PC-9 (cell line): ENCODE measurements around the gene TMUB1.

Experiments
- EZH2 ChIP-seq: fragments of 200-600 bp; sonication (generic); IDR thresholded peaks from 2 replicates; pipeline ENCODE4 v1.8.0; 2017; ENCODE audit warnings: antibody characterized with exemption, low read depth
- TF ChIP-seq, protein P1 (sequence below): fragments of 200-600 bp; sonication (generic); conservative IDR thresholded peaks from 2 replicates; pipeline ENCODE4 v1.6.1; 2017; ENCODE audit warnings: mixed run types, antibody characterized with exemption, mild to moderate bottlenecking, moderate library complexity

GRCh38 chr7:151081170-151082101 lies 1.9 kb downstream of the TMUB1 start:
- TF ChIP-seq, protein P1, sequence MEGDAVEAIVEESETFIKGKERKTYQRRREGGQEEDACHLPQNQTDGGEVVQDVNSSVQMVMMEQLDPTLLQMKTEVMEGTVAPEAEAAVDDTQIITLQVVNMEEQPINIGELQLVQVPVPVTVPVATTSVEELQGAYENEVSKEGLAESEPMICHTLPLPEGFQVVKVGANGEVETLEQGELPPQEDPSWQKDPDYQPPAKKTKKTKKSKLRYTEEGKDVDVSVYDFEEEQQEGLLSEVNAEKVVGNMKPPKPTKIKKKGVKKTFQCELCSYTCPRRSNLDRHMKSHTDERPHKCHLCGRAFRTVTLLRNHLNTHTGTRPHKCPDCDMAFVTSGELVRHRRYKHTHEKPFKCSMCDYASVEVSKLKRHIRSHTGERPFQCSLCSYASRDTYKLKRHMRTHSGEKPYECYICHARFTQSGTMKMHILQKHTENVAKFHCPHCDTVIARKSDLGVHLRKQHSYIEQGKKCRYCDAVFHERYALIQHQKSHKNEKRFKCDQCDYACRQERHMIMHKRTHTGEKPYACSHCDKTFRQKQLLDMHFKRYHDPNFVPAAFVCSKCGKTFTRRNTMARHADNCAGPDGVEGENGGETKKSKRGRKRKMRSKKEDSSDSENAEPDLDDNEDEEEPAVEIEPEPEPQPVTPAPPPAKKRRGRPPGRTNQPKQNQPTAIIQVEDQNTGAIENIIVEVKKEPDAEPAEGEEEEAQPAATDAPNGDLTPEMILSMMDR = no peak
- no peak for TF ChIP-seq EZH2
